ENCODE measurements around the gene NCKAP5. TPM values are rescaled to one million over a fixed set of nuclear protein-coding genes. Genes with fewer than 3 reads are reported as not detected.

Gene NCKAP5
- total and polyA plus RNA-seq, 9 of the 15 experiments (the other 6 are each of a cell fraction or from before 2014, with no cell fraction given): not detected

GRCh38 chr2:132774189-132774588 lies 794.1 kb downstream of the NCKAP5 start (continued):
- TF ChIP-seq NKRF (IDR thresholded peaks at IDR 0.05; ENCODE audit: borderline replicate concordance): no peak

GRCh38 chr2:132773331-132773730 lies 794.9 kb downstream of the NCKAP5 start:
- 0% methylated on average over 3 of the region's 3 CpGs for WGBS (ENCODE audit: insufficient coverage, low coverage, missing lambda C conversion rate)
- intact Hi-C loops (cut with micrococcal nuclease) (no loop called here), in situ Hi-C loops (cut with MboI) (no loop called here)
- H3K27me3 ChIP-seq (ENCODE audit: control insufficient read depth in 2 of 2, insufficient read depth in 2 of 2, low read length in 2 of 2): no peaks in the 10 kb centered on the region
- DNase-seq (ENCODE audit: extremely low read depth in 1 of 4, low spot score in 3 of 4) (no peak), ATAC-seq (no peak), FAIRE-seq (no peak)
- TF ChIP-seq WHSC1 (IDR thresholded peaks at IDR 0.05; ENCODE audit: low read length) (no peak), PHTF2 (CRISPR knock-in tag; IDR thresholded peaks at IDR 0.05) (no peak), CXXC5 (CRISPR knock-in tag; IDR thresholded peaks at IDR 0.05) (no peak), GATAD2B (IDR thresholded peaks at IDR 0.05; ENCODE audit: borderline replicate concordance) (no peak), U2AF2 (optimal IDR thresholded peaks at IDR 0.05; ENCODE audit: low read depth, low read length) (no peak)
- no peaks in the 10 kb centered on the region for H3K9me1 ChIP-seq (ENCODE audit: control insufficient read depth, insufficient read depth, low read length)
- H3K27ac ChIP-seq (ENCODE audit: extremely low read depth, low read depth, low read length): no peak overlapping the region
- H3K9me3 ChIP-seq (replicated peaks; ENCODE audit: control insufficient read depth, insufficient read depth, low read depth, low read length): no peaks in the 10 kb centered on the region
- no peaks in the 10 kb centered on the region for H4K20me1 ChIP-seq (replicated peaks; ENCODE audit: control insufficient read depth, insufficient read depth, low read length)
- no TSS peak for BruUV-seq (replicated peaks)
- no peaks in the 10 kb centered on the region for H3K79me2 ChIP-seq (ENCODE audit: control insufficient read depth, insufficient read depth, low read length)
- H3K9ac ChIP-seq (ENCODE audit: insufficient read depth in 1 of 2, low read depth in 2 of 2, low read length in 2 of 2): no peak overlapping the region
- H3K4me1 ChIP-seq (replicated peaks in 1 of 2; ENCODE audit: control insufficient read depth in 2 of 2, insufficient read depth in 2 of 2, low read length in 2 of 2): no peaks in the 10 kb centered on the region
- H2AFZ ChIP-seq (ENCODE audit: low read depth, low read length): no peak overlapping the region
- CTCF ChIA-PET (ENCODE audit: low intra/inter-chr PET ratio): no interaction called here
- no peak overlapping the region for H3K4me3 ChIP-seq
- H3K36me3 ChIP-seq (ENCODE audit: control insufficient read depth, insufficient read depth, low read length): no peaks in the 10 kb centered on the region
- POLR2A ChIA-PET: interaction anchor here (1.3 kb wide), 1 partner anchor 8 kb away, joined by 3 read pairs; no protein-coding TSS in a partner anchor
- H3K4me2 ChIP-seq (ENCODE audit: insufficient read depth, low read length): no peak overlapping the region

All from K562 (cell line).